Inferior parietal cortex (tissue), 1 donor: Measurements from ENCODE around the gene DSPP.
"Not testable (repeated sequence)": the region's sequence is repeated elsewhere in the genome, so short reads cannot be mapped to it uniquely, and the experiment has no call there.

Experiments
- DNase-seq: peaks from one replicate; pipeline ENCODE4 v3.0.0-alpha.2; 2016; ENCODE audit errors: extremely low spot score

DSPP gene

GRCh38 chr4:87608229-87608628, at the start of gene DSPP:
Gene DSPP (plus strand): TSS chr4:87608529. CDS start chr4:87610909, 2,380 bp downstream.
- no peak for DNase-seq

- DNase-seq: no peak
Observed at GRCh38 chr4:87559090-87559837, 49.1 kb upstream of the DSPP start.

- DNase-seq: no peak
Observed at GRCh38 chr4:87560802-87561201, 47.5 kb upstream of the DSPP start.

GRCh38 chr4:87565746-87566145, 42.6 kb upstream of the DSPP start:
- no peak for DNase-seq

GRCh38 chr4:87566276-87566675, 42.1 kb upstream of the DSPP start:
- no peak for DNase-seq

GRCh38 chr4:87567191-87567590, 41.1 kb upstream of the DSPP start:
- DNase-seq: no peak

GRCh38 chr4:87570290-87570805, 38.0 kb upstream of the DSPP start:
- DNase-seq: no peak

- DNase-seq: not testable (repeated sequence)
Observed at GRCh38 chr4:87574376-87574775, 34.0 kb upstream of the DSPP start.

- no peak for DNase-seq
Observed at GRCh38 chr4:87574996-87575395, 33.3 kb upstream of the DSPP start.

GRCh38 chr4:87575408-87575807, 32.9 kb upstream of the DSPP start:
- DNase-seq: no peak

- no peak for DNase-seq
Observed at GRCh38 chr4:87575983-87576382, 32.3 kb upstream of the DSPP start.

GRCh38 chr4:87579478-87579877, 28.9 kb upstream of the DSPP start:
- no peak for DNase-seq

GRCh38 chr4:87580057-87580456, 28.3 kb upstream of the DSPP start:
- no peak for DNase-seq

GRCh38 chr4:87584222-87584908, 24.0 kb upstream of the DSPP start:
- DNase-seq: no peak

GRCh38 chr4:87589531-87589930, 18.8 kb upstream of the DSPP start:
- no peak for DNase-seq

- DNase-seq: no peak
Observed at GRCh38 chr4:87592124-87592523, 16.2 kb upstream of the DSPP start.

- no peak for DNase-seq
Observed at GRCh38 chr4:87601361-87601760, 7.0 kb upstream of the DSPP start.

GRCh38 chr4:87614292-87614890, 6.1 kb downstream of the DSPP start:
- DNase-seq: no peak

- DNase-seq: no peak
Observed at GRCh38 chr4:87616268-87616667, 7.9 kb downstream of the DSPP start.

GRCh38 chr4:87620086-87620485, 11.8 kb downstream of the DSPP start:
- DNase-seq: no peak

- peak; percentile 50 for DNase-seq
Observed at GRCh38 chr4:87620491-87620890, 12.2 kb downstream of the DSPP start.

GRCh38 chr4:87622303-87622702, 14.0 kb downstream of the DSPP start:
- DNase-seq: no peak

GRCh38 chr4:87624698-87625097, 16.4 kb downstream of the DSPP start:
- no peak for DNase-seq
